HT1080 (cell line): Measurements from ENCODE around the gene DMD. TPM values are rescaled to one million over a fixed set of nuclear protein-coding genes. Genes with fewer than 3 reads are reported as not detected.

Experiments
- DNase-seq: peaks from one replicate; pipeline ENCODE4 v3.0.0-alpha.2; 2015; ENCODE audit warnings: low read depth
- total RNA-seq: library from RNA; depleted of rRNA; stranded (reverse); fragments of >200 nt; shearing (Covaris generic); gene quantifications from 2 replicates; pipeline ENCODE4 v1.2.3, GENCODE V29; 2014

The DMD gene
- total RNA-seq, 1 experiment from 2014 or later: 4.0 TPM

DNA sequence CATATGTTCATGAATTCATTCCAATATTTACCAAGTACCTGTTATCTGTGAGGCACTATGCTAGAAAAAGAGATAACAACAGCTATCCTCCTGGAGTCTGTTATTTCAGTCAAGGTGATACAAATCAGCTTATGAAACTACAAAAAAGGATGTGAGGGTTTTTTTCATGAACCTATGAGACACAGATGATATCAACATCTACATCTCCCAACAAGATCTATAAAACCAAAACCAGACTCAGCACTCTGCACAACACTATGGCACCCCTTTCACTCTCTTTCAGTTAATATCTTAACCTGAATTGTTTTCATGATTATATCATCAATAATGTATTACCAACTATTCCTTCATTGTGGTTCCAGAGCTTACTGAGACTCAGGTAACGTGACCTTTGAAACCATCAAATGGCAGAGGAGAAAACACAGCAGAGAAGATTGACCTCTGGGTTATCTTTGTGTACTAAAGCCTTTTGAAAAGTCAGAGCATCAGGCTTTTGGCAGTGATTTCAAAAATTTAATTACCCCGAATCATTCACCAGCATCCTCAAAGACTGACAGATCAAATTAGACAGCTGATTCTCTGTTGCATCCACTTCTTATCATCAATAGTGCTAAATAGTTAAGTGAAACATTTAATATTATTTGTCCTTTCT lies 1894.9 kb downstream of the DMD start:
- DNase-seq: no peak

DNA sequence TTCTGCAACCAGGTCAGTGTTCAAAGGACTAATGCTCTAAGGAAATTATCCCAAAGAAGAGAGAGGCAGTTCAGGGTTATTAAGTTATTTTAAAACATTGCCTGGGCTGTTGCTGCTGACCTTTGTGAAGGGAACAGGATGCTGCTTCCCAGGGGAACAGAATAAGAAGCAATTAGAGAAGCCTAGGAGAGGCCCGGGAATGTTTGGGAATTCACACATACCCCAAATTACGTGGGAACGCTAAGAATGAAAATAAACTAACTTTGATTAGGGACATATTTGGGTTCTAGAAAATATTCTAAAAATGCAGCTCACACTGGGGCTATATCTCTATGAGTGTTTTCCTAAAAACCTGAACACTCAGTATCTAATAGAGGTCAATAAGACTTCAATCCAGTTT lies 1896.4 kb downstream of the DMD start:
- no peak for DNase-seq

DNA sequence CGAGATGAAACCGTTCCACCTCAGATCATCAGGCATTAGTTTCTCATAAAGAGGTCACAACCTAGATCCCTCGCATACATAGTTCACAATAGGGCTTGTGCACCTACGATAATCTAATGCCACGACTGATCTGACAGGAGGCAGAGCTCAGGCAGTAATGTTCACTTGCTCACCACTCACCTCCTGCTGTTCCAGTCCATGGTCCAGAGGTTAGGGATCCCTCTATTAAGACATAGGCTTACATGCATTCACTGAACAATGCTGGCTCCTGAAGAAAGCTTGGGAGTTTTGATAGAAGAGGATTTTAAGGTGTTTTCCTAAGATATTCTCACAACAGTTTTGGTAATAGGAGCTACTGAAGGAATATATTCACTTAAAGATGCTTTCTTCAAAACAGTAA lies 1903.4 kb downstream of the DMD start:
- no peak for DNase-seq

DNA sequence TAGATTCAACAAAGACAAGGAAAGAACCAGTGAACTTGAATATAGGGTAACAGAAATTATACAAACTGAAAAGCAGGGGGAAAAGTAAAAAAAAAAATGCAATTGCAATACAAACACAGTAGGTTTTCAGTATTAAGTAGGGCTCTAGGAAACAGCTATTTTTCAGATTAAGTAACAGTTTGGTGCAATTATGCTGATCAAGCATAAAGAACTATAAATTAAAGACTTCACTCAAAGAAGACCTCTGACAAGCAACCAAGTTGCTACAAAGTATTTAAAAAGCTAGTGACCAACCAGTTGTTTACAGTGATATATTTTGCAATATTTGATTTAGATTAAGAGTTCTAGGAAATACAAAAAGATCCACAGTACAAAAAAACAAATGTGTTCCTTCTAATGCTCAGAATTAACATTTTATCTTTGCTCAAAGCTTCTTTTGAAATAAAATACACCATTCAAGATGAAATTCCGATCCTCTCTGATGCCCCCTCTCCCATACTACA lies 1908.7 kb downstream of the DMD start:
- no peak for DNase-seq

DNA sequence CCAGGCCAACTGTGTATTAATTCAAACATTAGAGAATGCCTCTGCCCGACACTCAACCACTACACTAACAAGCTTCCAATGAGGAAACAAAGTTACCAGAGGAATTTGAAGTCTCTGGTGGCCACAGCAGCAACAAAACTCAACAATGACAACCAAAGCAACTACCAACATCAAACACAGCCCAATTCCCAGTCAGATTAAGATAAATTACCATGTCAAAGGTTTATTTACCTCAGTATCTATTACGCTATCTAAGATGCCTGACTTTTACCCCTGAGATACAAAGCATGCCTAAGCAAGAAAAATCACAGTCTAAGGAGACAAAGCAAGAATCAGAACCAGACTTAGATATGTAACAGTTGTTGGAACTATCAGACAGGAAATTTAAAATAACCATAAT lies 1909.4 kb downstream of the DMD start:
- no peak for DNase-seq

DNA sequence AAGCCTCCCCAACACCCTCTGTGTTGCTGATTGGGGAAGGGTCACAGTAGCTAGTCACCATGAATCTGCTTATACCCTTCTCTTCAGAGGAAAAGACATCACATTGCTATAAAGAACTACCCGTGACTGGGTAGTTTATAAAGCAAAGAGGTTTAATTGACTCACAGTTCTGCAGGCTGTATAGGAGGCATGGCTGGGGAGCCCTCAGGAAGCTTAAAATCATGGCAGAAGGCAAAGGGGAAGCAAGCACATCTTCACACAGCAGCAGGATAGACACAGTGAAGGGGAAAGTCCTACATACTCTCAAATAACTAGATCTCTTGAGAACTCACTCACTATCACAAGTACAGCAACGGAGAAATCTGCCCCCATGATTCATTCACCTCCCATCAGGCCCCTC lies 1910.1 kb downstream of the DMD start:
- DNase-seq: no peak

DNA sequence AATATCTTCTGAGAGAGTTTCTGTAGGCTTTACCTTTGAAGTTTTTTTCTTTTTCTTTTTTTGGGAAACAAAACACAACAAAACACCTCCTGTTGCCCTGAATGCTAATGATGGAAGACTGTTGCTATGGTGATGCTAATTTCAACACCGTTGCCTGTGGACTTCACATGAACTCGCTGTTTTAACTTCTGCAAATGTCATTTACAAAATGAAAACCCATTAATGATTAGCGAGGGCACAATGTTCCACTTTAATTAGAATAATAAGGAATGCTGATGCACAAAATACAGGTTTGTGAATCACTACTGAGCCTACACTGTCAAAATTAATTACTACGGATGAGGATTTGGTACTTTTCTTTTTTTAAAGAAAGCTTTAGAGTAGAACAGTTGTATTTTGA lies 1912.4 kb downstream of the DMD start:
- no peak for DNase-seq

DNA sequence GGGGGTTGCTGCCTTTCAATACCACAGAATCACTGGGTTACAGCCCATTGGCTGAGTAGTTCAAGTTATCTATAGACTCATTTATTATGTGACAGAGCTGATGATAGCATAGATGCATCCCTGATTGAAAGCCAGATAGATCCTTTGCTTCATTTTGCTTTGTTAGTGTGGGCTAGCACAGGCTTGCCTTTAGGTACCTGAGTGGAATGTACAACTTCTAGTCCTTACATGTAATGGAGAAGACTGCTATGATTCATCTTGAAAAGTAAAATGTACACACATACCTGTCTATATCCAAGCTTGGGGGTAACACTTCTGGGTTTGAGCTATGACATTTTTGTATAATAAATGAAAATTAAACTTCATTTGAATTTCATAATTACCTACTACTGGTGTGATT lies 1913.5 kb downstream of the DMD start:
- DNase-seq: no peak

DNA sequence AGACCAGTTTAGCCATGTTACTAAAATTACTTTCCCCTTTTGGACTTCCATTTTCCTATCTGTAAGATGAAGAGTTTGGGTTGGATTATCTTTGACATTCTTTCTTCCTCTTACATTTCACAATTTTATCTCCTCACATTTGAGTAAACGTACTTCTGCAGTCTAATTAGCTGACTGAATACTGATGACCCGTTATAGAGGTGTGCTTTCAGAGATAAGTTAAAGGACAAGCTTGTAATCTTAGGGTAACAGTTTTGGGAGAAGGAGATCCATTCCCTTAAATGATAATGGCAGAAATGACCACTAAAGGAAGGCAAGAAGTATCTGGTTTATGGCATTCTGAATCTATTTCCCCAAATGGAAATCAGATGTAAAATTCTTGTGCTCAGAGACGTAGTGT lies 1916.9 kb downstream of the DMD start:
- DNase-seq: no peak

DNA sequence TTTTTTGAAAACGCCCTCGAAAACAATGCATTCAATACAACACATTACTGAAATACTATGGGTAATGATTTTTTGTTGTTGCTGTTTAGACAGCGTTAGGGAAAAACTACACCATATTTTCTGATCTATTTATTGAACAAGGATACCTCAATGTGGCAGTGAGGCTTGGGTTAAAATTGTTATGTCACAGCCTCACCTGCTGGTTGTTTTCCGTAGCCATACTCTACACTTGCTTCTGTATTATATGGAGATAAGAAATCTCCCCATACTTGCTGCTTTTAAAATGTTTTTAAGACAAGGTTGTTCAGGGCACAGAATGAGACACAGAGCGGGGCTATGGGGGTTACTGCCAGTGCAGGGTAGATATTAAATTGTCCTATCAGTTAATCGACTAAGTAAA lies 1917.9 kb downstream of the DMD start:
- no peak for DNase-seq

DNA sequence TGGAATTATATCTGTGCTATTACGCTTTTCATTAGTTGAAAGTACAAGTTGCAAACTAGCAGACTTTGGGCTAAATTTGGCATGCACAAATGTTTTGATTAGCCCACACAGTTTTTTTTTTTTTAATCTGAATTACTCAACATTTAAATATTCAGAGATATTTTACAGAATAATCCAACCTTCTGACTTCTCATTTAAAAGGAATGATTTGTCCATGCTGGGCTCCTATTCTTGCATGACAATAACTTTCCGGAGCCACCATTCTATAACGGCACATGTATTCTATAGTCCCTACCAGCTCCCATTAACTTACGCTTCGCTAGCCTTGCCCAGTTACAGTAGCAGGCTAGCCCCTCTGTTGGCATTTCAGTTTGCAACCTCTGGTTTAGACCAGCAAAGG lies 1920.2 kb downstream of the DMD start:
- no peak for DNase-seq

DNA sequence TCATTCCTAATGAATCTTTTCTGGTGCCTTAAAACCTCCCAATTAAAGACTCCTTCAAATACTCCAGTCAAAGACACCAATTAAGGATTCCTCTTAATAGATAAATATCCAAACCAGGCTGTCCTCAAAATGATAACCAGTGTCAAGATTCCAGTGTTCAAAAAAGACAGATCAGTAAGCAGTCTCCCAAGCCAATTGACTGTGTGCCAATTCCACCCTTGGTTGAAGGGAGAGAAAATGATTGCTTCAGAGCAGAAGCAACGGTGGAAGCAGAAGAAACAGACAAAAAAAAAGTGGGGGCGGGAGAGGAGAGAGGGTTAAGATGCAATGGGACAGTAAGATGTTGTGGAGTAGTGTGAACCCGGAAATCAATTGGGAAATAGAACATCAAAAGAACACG lies 1923.5 kb downstream of the DMD start:
- DNase-seq: no peak

DNA sequence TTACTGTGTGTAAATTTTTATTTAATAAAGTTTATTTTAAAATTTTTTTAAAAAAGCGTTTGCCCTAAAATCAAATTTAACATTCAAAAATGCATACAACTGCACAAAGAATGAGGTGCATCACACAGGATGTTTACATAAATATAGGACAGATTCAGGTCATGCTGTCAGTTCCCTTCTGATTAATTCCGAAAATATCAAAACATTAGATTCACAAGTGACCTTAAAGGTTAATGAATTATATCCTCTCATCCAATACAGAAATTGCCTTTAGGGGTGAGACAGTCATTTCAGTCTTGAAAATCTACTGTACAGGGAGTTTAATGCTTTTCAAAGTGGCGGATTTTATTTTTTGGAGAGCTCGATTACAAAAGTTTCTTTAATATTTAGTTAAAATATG lies 1930.8 kb downstream of the DMD start:
- DNase-seq: no peak

DNA sequence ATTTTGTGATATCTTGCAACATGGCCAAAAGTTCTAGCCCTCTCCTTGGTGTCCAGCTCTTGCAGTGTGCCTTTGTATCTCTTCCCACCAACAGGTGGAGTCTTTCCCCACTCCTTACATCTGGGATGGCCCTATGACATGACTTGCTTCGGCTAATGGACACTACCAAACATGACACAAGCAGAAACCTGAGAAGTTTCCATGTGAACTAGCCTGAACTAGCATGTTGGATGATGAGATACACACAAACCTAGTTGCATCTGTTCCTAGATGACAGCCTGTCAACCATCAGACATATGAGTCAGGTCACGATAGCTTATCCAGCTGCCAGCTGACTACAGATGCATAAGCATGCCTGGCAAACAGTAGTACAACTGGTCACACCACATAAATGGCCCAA lies 1932.0 kb downstream of the DMD start:
- DNase-seq: peak; percentile 17

DNA sequence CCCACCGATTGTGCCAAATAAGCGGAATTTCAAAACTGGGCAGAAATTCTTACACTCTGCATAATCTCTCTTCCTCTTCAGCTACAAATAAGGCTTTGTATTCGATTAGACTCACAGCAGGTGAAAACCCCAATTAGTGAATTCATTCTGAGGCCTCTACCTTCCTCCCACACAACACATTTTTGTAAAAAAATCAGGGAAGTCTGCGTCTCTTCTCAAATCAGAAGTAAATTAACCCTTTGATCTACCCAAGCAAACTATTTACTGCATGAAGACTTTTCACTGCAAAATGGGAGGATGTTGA lies 1938.9 kb downstream of the DMD start:
- no peak for DNase-seq

DNA sequence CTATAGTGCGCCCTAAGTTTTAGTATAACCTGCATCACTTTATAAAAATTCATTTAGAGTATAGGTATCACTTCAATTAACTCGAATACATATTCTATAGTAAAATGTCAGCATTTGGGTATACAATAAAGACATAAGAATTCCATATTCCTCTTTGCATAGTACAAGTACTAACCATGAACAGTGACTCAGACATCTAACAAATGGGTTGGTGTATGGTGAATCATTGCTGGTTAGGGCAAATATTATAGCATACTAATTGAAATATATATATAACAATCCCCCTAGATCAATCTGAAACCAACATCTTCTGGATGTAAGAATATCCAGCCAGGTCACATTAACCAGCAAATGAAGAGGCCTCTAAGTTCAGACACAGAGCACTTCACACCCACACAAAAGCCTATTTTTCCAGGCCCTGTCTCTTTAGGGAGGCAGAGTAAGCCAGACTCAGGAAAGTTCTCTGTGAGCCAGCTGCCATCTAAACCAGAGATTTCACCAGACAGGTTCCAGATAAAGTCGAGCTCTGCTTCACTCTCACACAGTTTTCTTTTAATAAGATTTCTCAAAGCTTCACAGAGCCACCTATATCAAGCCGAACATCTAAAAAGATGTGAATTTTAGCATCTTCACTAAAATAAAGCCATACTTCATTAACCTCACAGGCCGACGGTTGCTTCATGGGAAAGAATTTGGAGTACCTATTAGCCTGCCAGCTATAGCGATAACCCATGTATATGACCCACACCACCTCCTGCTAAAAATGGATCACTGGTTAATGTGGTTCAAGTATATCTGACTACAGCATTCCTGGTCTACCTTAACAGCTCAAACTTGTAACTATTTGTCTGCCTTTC lies 1939.5 kb downstream of the DMD start:
- no peak for DNase-seq

DNA sequence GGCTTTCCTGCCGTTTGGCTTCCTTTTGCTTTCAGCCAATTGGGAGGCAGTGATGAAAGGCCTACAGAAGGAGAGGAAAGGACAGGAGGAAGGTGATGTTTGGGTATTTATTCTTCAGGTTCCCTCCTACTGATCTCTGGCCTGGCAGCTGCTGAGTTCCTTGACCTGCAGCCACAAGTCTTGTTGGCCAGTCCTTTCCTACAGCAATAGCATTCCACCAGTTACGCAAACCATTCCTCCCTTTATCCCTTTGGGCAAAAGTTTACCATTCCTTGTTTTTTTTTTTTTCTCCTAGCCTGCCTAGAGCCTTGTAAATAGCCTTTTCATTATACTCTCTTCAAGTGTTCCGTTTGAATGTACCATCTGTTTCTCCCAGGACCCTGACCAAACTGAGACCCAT lies 1941.4 kb downstream of the DMD start:
- no peak for DNase-seq

DNA sequence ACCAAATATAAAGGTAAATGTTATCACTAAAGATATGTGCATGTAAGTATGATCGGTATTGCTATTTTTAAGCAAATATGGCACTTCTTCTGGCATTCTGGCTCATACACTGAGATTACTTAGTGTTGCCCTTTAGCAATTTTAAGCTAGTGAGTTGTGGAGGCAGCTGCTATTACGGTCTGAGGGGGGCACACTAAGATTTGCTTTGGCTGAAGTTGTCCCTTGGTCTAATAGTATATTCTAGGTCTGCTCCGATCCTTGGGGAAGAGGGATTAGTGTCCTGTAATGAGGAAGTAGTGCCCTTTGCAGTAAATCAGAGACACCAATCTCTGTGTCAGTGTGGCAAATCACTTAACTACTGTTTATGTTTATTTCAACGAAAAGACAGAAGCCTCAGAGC lies 1943.0 kb downstream of the DMD start:
- no peak for DNase-seq

DNA sequence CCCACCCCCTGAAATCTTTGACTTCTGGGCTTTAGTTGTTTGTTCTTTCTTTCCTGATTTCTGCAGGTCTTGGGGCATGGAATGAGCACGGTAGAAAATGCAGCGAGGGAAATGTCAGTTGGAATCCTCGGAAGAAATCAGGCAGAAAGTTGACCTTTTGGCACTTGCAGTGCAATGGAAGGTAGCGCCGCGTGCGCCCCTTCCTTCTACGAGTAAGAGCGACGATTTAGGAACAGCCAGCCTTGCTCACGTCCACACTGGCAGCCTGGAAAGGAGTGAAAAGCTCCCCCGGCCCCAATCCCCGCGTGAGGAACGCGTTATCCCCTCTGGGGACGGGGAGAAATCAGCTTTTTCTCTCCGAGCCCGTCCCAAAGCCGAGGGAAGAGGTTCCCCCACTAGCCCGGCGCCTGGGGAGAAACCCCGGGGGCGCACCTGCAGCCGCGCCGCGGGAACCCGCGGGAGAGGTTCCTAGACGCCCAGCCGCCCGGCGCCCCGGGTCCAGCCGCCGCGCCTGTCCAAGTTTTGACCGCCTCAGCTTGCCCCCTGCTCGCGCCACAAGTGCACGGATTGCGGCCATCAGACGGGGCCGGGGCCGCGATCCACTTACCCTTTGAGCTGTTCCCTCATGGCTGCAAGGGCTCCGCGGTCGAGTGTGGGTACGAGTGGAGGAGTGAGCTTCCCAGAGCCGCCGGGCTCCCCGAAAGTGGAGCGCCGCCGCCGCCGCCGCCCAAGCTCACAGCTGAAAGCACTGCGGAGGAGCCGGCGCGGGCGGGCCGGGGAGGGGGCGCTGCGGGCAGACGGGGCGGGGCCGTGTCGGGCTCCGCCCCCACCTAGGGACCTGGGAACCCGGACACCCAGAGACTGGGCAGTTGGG lies 1944.9 kb downstream of the DMD start:
- peak; percentile 3 for DNase-seq

DNA sequence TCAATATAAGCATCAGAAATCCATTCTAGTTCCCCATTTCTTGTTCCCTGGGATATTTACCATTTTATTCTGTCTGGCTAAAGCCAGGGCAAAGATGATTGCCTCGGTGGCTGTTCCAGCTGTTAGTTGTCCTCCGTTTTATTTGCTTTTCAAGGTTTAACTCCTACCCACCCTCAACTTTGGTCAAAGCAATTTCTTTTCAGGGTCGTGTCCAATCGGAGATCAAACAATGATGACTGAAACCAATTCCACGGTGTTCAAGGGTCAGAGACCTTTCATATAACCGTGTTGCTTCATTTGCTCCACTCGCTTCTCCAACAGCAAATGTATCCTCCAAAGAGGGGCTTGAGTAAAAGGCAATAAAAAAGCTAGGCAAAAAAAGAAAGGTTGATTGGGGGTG lies 1946.0 kb downstream of the DMD start:
- DNase-seq: no peak

DNA sequence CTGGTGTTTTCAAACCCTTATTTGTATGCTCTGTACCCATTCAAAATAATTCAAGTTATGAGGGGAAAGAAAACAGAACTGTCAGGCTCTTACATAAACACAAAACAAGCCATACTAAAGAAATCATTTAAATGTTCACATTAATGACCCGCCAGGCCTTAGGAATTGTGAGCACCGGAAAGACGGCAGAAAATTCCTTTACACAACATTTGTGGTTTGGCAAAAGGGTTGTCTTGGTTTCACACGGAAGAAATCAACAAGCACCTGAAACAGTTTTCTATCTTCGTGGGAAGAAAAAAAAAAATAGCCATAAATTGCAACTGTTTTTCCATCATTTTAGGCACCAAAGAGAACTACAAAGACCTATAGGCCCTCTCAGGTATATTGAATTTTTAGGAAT lies 1951.0 kb downstream of the DMD start:
- DNase-seq: no peak

DNA sequence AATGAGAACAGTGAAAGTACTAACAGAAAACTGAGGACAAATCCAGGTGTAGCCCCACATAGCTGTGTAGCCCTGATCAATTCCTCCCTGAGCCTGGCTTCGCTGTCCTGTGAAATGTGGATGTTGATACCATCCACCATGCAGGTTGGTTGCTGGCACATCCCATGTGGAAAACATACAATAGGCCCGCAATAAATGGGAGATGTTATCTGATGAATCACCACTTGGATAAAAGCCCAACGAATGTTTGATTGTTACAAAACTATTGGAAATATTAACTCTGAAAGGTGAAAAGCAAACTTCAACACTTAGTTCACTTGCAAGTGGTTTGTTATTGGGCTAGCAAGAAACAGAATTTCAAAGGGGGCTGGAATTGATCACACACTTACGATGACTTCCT lies 1953.2 kb downstream of the DMD start:
- no peak for DNase-seq
